Neural progenitor cell (in vitro differentiated cells): ENCODE data around the gene PDE7B. TPM values are rescaled to one million over a fixed set of nuclear protein-coding genes. Genes with fewer than 3 reads are reported as not detected.
"Not testable (repeated sequence)": the region's sequence is repeated elsewhere in the genome, so short reads cannot be mapped to it uniquely, and the experiment has no call there.

Experiments
- DNase-seq: peaks from one replicate; pipeline ENCODE4 v3.0.0-alpha.2; 2016; ENCODE audit warnings: low spot score
- H2AFZ ChIP-seq: fragments of 200-600 bp; sonication (generic); replicated peaks from 2 replicates; pipeline ENCODE4 v1.6.1; 2016; ENCODE audit warnings: antibody characterized with exemption
- H3F3A ChIP-seq: fragments of 200-600 bp; sonication (generic); 2 replicates; pipeline ENCODE4 v1.6.1; 2016; ENCODE audit warnings: antibody characterized with exemption, low read depth
- H3K27ac ChIP-seq: fragments of 200-600 bp; sonication (generic); 2 replicates; pipeline ENCODE4 v1.5.1; 2016; ENCODE audit warnings: mild to moderate bottlenecking
- H3K27me3 ChIP-seq: fragments of 200-600 bp; sonication (generic); 2 replicates; pipeline ENCODE4 v1.6.1; 2016; ENCODE audit warnings: mild to moderate bottlenecking, moderate library complexity
- H3K36me3 ChIP-seq: fragments of 200-600 bp; sonication (generic); 2 replicates; pipeline ENCODE4 v1.5.1; 2016
- H3K4me1 ChIP-seq: fragments of 200-600 bp; sonication (generic); 2 replicates; pipeline ENCODE4 v1.6.1; 2016; ENCODE audit warnings: mixed run types
- H3K4me2 ChIP-seq: fragments of 200-600 bp; sonication (generic); 2 replicates; pipeline ENCODE4 v1.6.1; 2016
- H3K4me3 ChIP-seq: fragments of 200-600 bp; sonication (generic); 2 replicates; pipeline ENCODE4 v1.5.1; 2016
- H3K79me2 ChIP-seq: fragments of 200-600 bp; sonication (generic); 2 replicates; pipeline ENCODE4 v1.6.1; 2016; ENCODE audit warnings: low read depth
- H3K9ac ChIP-seq: fragments of 200-600 bp; sonication (generic); 2 replicates; pipeline ENCODE4 v1.6.1; 2016
- H3K9me3 ChIP-seq: fragments of 200-600 bp; sonication (generic); 2 replicates; pipeline ENCODE4 v1.5.1; 2016; ENCODE audit warnings: low read depth
- H4K20me1 ChIP-seq: fragments of 200-600 bp; sonication (generic); 2 replicates; pipeline ENCODE4 v1.6.1; 2016; ENCODE audit warnings: low read depth
- H3K27ac Mint-ChIP-seq: 3 replicates; pipeline ENCODE4 v1.8.0; 2021; ENCODE audit warnings: mixed read lengths
- H3K27me3 Mint-ChIP-seq: 2 replicates; pipeline ENCODE4 v1.8.0; 2022; ENCODE audit warnings: low read depth, mild to moderate bottlenecking, inconsistent platforms, moderate library complexity, mixed read lengths; ENCODE audit not compliant: insufficient read depth
- H3K36me3 Mint-ChIP-seq: 3 replicates; pipeline ENCODE4 v1.8.0; 2021; ENCODE audit warnings: mixed read lengths
- H3K4me1 Mint-ChIP-seq: 3 replicates; pipeline ENCODE4 v1.8.0; 2021; ENCODE audit warnings: mixed read lengths
- H3K4me3 Mint-ChIP-seq: 3 replicates; pipeline ENCODE4 v1.8.0; 2021; ENCODE audit warnings: mild to moderate bottlenecking, moderate library complexity, mixed read lengths
- H3K9me3 Mint-ChIP-seq: 3 replicates; pipeline ENCODE4 v1.8.0; 2020; ENCODE audit warnings: mixed read lengths
- CTCF ChIP-seq: fragments of 200-600 bp; sonication (generic); IDR thresholded peaks from 2 replicates; pipeline ENCODE4 v1.5.1; 2017; ENCODE audit warnings: antibody characterized with exemption, mild to moderate bottlenecking
- EZH2 ChIP-seq: fragments of 200-600 bp; sonication (generic); IDR thresholded peaks from 2 replicates; pipeline ENCODE4 v1.6.1; 2017; ENCODE audit warnings: antibody characterized with exemption, mild to moderate bottlenecking, moderate library complexity
- EZH2phosphoT487 ChIP-seq: fragments of 200-600 bp; sonication (generic); IDR thresholded peaks from 2 replicates; pipeline ENCODE4 v1.6.1; 2017; ENCODE audit warnings: antibody characterized with exemption
- total RNA-seq: library from RNA; depleted of rRNA; stranded (reverse); fragments of >200 nt; gene quantifications from 2 replicates; pipeline ENCODE4 v1.2.3, GENCODE V29; 2015; ENCODE audit warnings: low replicate concordance

PDE7B gene
- total RNA-seq, 1 donor from 2014 or later, result 0.04 TPM

GRCh38 chr6:136137008-136137692, 285.6 kb downstream of the PDE7B start:
- H3K36me3 Mint-ChIP-seq, result no peaks in the 10 kb centered on the region
- H2AFZ ChIP-seq, result no peak overlapping the region
- no peaks in the 10 kb centered on the region for H3K79me2 ChIP-seq
- no peak overlapping the region for H3K9ac ChIP-seq
- no peak overlapping the region for H3K27ac Mint-ChIP-seq
- no peaks in the 10 kb centered on the region for H3K4me1 ChIP-seq
- no peaks in the 10 kb centered on the region for H3F3A ChIP-seq
- no peaks in the 10 kb centered on the region for H3K27me3 Mint-ChIP-seq
- no peak overlapping the region for H3K27ac ChIP-seq
- no peak for TF ChIP-seq EZH2phosphoT487
- TF ChIP-seq CTCF, result no peak
- no peak for TF ChIP-seq EZH2
- no peak overlapping the region for H3K4me3 Mint-ChIP-seq
- H3K4me1 Mint-ChIP-seq, result no peaks in the 10 kb centered on the region
- H3K36me3 ChIP-seq, result no peaks in the 10 kb centered on the region
- H3K4me3 ChIP-seq, result no peak overlapping the region
- H3K4me2 ChIP-seq, result no peak overlapping the region
- DNase-seq, result no peak
- no peaks in the 10 kb centered on the region for H3K9me3 ChIP-seq
- H3K27me3 ChIP-seq, result no peaks in the 10 kb centered on the region
- no peaks in the 10 kb centered on the region for H4K20me1 ChIP-seq
- H3K9me3 Mint-ChIP-seq, result peaks cover 8% of the 10 kb centered on the region

- Histone ChIP-seq H3K4me3 (no peak overlapping the region), H3K4me2 (no peak overlapping the region), H3K27me3 (no peaks in the 10 kb centered on the region), H3K4me1 (no peaks in the 10 kb centered on the region), H3K27ac (no peak overlapping the region), H2AFZ (no peak overlapping the region), H3K79me2 (no peaks in the 10 kb centered on the region), H4K20me1 (no peaks in the 10 kb centered on the region), H3K36me3 (no peaks in the 10 kb centered on the region), H3F3A (no peaks in the 10 kb centered on the region), H3K9ac (no peak overlapping the region), H3K9me3 (no peaks in the 10 kb centered on the region)
- H3K27me3 Mint-ChIP-seq, result no peaks in the 10 kb centered on the region
- no peak for DNase-seq
- H3K36me3 Mint-ChIP-seq, result no peaks in the 10 kb centered on the region
- no peak overlapping the region for H3K4me3 Mint-ChIP-seq
- H3K9me3 Mint-ChIP-seq, result peaks cover 8% of the 10 kb centered on the region
- TF ChIP-seq CTCF (no peak), EZH2phosphoT487 (no peak), EZH2 (no peak)
- no peak overlapping the region for H3K27ac Mint-ChIP-seq
- H3K4me1 Mint-ChIP-seq, result no peaks in the 10 kb centered on the region
Measured at GRCh38 chr6:136137739-136138402, 286.4 kb downstream of the PDE7B start.

- H3K27ac Mint-ChIP-seq, H3K4me3 ChIP-seq, H3K4me3 Mint-ChIP-seq, H3K4me1 Mint-ChIP-seq, H3K27me3 Mint-ChIP-seq, H3K27ac ChIP-seq, H3K36me3 ChIP-seq, H3K9me3 Mint-ChIP-seq, H2AFZ ChIP-seq, H3K79me2 ChIP-seq, H3K36me3 Mint-ChIP-seq, H3K9ac ChIP-seq, H3K4me1 ChIP-seq, H4K20me1 ChIP-seq, H3F3A ChIP-seq, H3K9me3 ChIP-seq, DNase-seq, H3K27me3 ChIP-seq, H3K4me2 ChIP-seq: not testable (repeated sequence)
Measured at GRCh38 chr6:136139111-136139510, 287.6 kb downstream of the PDE7B start.
